Thoracic aorta (tissue), 2 donors: Measurements from ENCODE around the gene ARHGAP44. TPM values are rescaled to one million over a fixed set of nuclear protein-coding genes. Genes with fewer than 3 reads are reported as not detected.

Experiments used
- ATAC-seq: fragments of 150-250 bp; one replicate; pipeline ENCODE4 v1.8.0; 2017; ENCODE audit warnings: low read depth; ENCODE audit not compliant: insufficient number of reproducible peaks, low FRiP score
- DNase-seq: peaks from one replicate; pipeline ENCODE4 v3.0.0-alpha.2; 2020; ENCODE audit warnings: low spot score
- H3K27ac ChIP-seq, 2 donors: fragments of 200-600 bp; sonication (generic); 1 replicate in 1 of 2; 2 replicates in 1 of 2; pipeline ENCODE4 v1.5.1; 2016; ENCODE audit warnings: mild to moderate bottlenecking in 2 of 2, moderate library complexity in 2 of 2
- H3K27me3 ChIP-seq: fragments of 200-600 bp; sonication (generic); replicated peaks from 2 replicates; pipeline ENCODE4 v1.6.0; 2016; ENCODE audit warnings: mild to moderate bottlenecking; ENCODE audit not compliant: insufficient read depth
- H3K36me3 ChIP-seq: fragments of 200-600 bp; sonication (generic); one replicate; pipeline ENCODE4 v1.5.1; 2016
- H3K4me1 ChIP-seq, 2 donors: fragments of 200-600 bp; sonication (generic); 1 replicate in 1 of 2; 2 replicates in 1 of 2; pipeline versions ENCODE4 v1.5.1 to v1.6.0; 2016; ENCODE audit warnings: low read depth in 2 of 2, mild to moderate bottlenecking in 1 of 2; ENCODE audit not compliant: control insufficient read depth in 1 of 2
- H3K4me3 ChIP-seq: fragments of 200-600 bp; sonication (generic); 2 replicates; pipeline ENCODE4 v1.5.1; 2016; ENCODE audit warnings: mild to moderate bottlenecking
- H3K9me3 ChIP-seq: fragments of 200-600 bp; sonication (generic); 2 replicates; pipeline ENCODE4 v1.5.1; 2016
- total RNA-seq, 2 donors: library from RNA; depleted of rRNA; stranded (reverse); fragments of >200 nt; gene quantifications; one replicate each; pipeline versions ENCODE4 v1.1.0 to v1.2.3, GENCODE V29; 2016
- TF ChIP-seq, protein P1 (sequence below): fragments of 200-600 bp; sonication (generic); IDR thresholded peaks from one replicate; pipeline ENCODE4 v1.5.1; 2019; ENCODE audit warnings: antibody characterized with exemption

The ARHGAP44 gene
- total RNA-seq, 2 donors from 2014 or later, result 7.3 to 10.3 TPM

DNA sequence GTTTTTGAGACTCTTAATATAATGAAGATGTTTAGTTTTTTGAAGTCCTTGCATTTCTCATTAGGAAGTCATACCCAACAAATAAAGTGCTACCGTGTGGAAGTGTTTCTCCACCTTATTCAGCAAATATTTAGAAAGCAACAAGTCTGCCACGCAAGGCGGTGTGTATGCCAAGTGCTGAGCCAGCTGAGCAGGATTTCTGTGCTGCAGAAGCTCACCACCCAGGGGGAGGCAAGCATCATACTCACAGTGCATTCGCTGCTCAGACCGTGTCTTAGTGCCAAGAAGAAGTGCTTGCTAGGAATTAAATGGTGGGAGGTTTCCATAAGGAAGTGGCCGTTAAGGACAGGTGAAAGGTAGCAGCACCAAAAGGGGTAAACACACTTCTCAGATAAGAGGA, 111.2 kb downstream of the ARHGAP44 start:
- no peak for ATAC-seq
- Histone ChIP-seq H3K4me3 (no peak overlapping the region), H3K27ac (no peak overlapping the region), H3K4me1 (no peaks in the 10 kb centered on the region), H3K27me3 (no peaks in the 10 kb centered on the region), H3K36me3 (peaks cover 7% of the 10 kb centered on the region), H3K9me3 (no peaks in the 10 kb centered on the region)
- TF ChIP-seq, protein P1, sequence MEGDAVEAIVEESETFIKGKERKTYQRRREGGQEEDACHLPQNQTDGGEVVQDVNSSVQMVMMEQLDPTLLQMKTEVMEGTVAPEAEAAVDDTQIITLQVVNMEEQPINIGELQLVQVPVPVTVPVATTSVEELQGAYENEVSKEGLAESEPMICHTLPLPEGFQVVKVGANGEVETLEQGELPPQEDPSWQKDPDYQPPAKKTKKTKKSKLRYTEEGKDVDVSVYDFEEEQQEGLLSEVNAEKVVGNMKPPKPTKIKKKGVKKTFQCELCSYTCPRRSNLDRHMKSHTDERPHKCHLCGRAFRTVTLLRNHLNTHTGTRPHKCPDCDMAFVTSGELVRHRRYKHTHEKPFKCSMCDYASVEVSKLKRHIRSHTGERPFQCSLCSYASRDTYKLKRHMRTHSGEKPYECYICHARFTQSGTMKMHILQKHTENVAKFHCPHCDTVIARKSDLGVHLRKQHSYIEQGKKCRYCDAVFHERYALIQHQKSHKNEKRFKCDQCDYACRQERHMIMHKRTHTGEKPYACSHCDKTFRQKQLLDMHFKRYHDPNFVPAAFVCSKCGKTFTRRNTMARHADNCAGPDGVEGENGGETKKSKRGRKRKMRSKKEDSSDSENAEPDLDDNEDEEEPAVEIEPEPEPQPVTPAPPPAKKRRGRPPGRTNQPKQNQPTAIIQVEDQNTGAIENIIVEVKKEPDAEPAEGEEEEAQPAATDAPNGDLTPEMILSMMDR, result no peak
- DNase-seq, result no peak

DNA sequence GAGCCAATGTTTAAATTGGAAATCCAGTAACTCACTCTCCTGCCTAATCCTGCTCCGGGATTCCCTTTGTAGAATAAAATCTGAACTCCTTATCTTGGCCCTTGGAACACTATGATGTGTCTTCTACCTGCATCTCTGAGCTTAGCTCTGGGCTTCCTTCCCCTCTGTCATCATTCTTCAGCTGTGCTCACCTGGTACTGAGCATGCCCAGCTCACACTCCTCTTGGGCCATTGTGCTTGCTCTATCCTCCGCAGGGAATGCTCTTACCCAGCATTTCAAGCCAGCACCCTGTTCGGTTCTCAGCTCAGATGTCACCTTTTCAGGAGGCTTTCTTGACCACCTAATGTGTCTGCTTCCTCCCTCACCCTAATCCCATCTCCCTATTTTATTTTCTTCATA, 112.7 kb downstream of the ARHGAP44 start:
- ATAC-seq (no peak), DNase-seq (no peak)
- H3K9me3 ChIP-seq, result no peaks in the 10 kb centered on the region
- no peaks in the 10 kb centered on the region for H3K4me1 ChIP-seq
- no peak overlapping the region for H3K27ac ChIP-seq
- no peaks in the 10 kb centered on the region for H3K27me3 ChIP-seq
- TF ChIP-seq, protein P1, result no peak
- H3K4me3 ChIP-seq, result no peak overlapping the region
- H3K36me3 ChIP-seq, result peaks cover 3% of the 10 kb centered on the region

DNA sequence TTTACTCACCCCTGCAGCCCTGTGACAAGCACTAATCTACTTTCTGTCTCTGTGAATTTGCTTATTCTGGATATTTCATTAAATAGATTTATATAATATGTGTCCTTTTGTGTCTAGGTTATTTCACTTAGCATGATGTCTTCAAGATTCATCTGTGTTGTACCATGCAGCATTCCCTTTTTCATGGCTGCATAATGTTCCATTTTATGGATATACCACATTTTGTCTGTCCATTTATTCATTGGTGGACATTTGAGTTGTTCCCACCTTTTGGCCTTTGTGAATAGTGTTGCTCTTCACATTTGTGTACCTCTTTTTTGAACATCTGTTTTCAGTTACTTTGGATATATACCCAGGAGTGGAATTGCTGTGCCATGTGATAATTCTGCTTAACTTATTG, 118.2 kb downstream of the ARHGAP44 start:
- TF ChIP-seq, protein P1, result no peak
- peaks cover 3% of the 10 kb centered on the region for H3K9me3 ChIP-seq
- peaks cover 3% of the 10 kb centered on the region for H3K36me3 ChIP-seq
- ATAC-seq (no peak), DNase-seq (no peak)
- H3K27me3 ChIP-seq, result no peaks in the 10 kb centered on the region
- no peak overlapping the region for H3K4me3 ChIP-seq
- no peaks in the 10 kb centered on the region for H3K4me1 ChIP-seq
- no peak overlapping the region for H3K27ac ChIP-seq

DNA sequence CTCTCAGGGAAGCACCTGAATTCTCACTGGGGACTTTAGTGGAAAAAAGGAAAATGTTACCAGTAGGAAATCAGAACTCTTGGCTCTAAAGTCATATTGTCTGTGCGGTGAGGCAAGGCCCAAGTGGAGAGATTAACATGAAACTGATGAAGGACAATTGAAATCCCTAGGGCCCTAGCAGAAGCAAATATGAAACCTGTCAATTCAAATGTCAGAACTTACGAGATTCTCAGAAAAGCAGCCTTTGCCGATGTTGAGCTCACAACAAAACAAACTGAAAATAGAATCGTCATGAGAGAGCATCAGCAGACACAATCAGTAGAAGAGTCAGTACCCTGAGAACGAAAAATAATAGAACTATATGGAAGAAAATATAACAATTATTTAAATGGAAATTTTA, 119.7 kb downstream of the ARHGAP44 start:
- peaks cover 3% of the 10 kb centered on the region for H3K9me3 ChIP-seq
- TF ChIP-seq, protein P1, result no peak
- peaks cover 3% of the 10 kb centered on the region for H3K36me3 ChIP-seq
- no peak for DNase-seq
- no peaks in the 10 kb centered on the region for H3K27me3 ChIP-seq
- ATAC-seq, result no peak
- no peak overlapping the region for H3K4me3 ChIP-seq
- no peak overlapping the region for H3K27ac ChIP-seq
- H3K4me1 ChIP-seq, result no peaks in the 10 kb centered on the region

DNA sequence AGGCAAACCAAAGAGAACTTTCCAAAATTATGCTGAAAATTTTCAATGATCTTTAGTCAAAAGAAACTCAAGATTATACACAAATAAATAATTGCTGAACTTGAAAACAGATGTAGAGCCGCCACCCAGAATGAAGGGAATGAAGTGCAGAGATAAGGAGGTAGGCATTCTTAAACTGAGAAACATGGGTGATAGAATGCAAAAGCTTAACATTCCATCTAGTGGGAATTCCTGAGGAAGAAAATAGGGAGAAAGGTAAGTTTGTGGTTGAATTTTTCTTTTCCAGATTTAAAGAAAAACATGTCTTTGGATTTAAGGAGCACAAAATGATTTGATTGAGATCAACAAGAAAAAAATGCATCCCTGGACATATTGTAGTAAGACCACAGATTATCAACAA, 120.2 kb downstream of the ARHGAP44 start:
- Histone ChIP-seq H3K36me3 (peaks cover 3% of the 10 kb centered on the region), H3K27ac (no peak overlapping the region), H3K4me3 (no peak overlapping the region), H3K9me3 (peaks cover 3% of the 10 kb centered on the region), H3K27me3 (no peaks in the 10 kb centered on the region), H3K4me1 (no peaks in the 10 kb centered on the region)
- DNase-seq (no peak), ATAC-seq (no peak)
- TF ChIP-seq, protein P1, result no peak
